HepG2 (cell line): ENCODE measurements around the gene LASP1. TPM values are rescaled to one million over a fixed set of nuclear protein-coding genes. Genes with fewer than 3 reads are reported as not detected.

ENCODE experiments used
- CHD2 ChIP-seq: IDR thresholded peaks from 2 replicates; pipeline ENCODE4 v1.6.1; 2011; ENCODE audit warnings: low read depth, low read length, improper control_type of control experiment
- FOXP1 ChIP-seq, 2 experiments: fragments of 450-650 bp in 1 of 2; IDR thresholded peaks; 2 replicates each; pipeline ENCODE4 v1.6.1; 2017 to 2018; ENCODE audit warnings: antibody characterized with exemption in 1 of 2
- HNRNPH1 ChIP-seq: fragments of 200-400 bp; formaldehyde crosslinking; optimal IDR thresholded peaks from 2 replicates; pipeline ENCODE3; 2017; ENCODE audit warnings: mild to moderate bottlenecking, low read depth, low read length
- IRF2 ChIP-seq: IDR thresholded peaks from 2 replicates; pipeline ENCODE4 v1.6.1; 2018; ENCODE audit warnings: missing genetic modification reagents, missing compliant biosample characterization
- KLF11 ChIP-seq: IDR thresholded peaks from 2 replicates; pipeline ENCODE4 v1.6.1; 2016; ENCODE audit warnings: missing compliant biosample characterization
- MXD4 ChIP-seq: IDR thresholded peaks from 2 replicates; pipeline ENCODE4 v1.6.1; 2016; ENCODE audit warnings: mild to moderate bottlenecking, missing biosample characterization, missing genetic modification reagents
- POGZ ChIP-seq: sonication (generic); formaldehyde crosslinking; IDR thresholded peaks from 2 replicates; pipeline ENCODE4 v1.4.0; 2020; ENCODE audit warnings: mild to moderate bottlenecking, missing genetic modification reagents
- SAP130 ChIP-seq: IDR thresholded peaks from 2 replicates; pipeline ENCODE4 v1.6.1; 2016; ENCODE audit warnings: low read depth
- SOX6 ChIP-seq, 2 experiments: fragments of 450-650 bp in 1 of 2; sonication (generic) in 1 of 2; formaldehyde crosslinking in 1 of 2; IDR thresholded peaks; 2 replicates each; pipeline versions ENCODE4 v1.4.0 to v1.6.1; 2017 to 2020; ENCODE audit warnings: antibody characterized with exemption in 1 of 2, mild to moderate bottlenecking in 1 of 2, missing genetic modification reagents in 1 of 2
- TARDBP ChIP-seq: sonication (generic); formaldehyde crosslinking; IDR thresholded peaks from 2 replicates; pipeline ENCODE4 v1.8.0; 2022; ENCODE audit warnings: mild to moderate bottlenecking, missing genetic modification reagents
- TEAD3 ChIP-seq: optimal IDR thresholded peaks from 2 replicates; pipeline ENCODE3; 2016; ENCODE audit warnings: borderline replicate concordance
- XRCC5 ChIP-seq: fragments of 200-400 bp; formaldehyde crosslinking; optimal IDR thresholded peaks from 2 replicates; pipeline ENCODE3; 2017; ENCODE audit warnings: mild to moderate bottlenecking, low read length
- ZNF281 ChIP-seq: sonication (generic); formaldehyde crosslinking; IDR thresholded peaks from 2 replicates; pipeline ENCODE4 v1.4.0; 2020; ENCODE audit warnings: missing genetic modification reagents, borderline replicate concordance
- ZNF879 ChIP-seq: sonication (generic); formaldehyde crosslinking; IDR thresholded peaks from 2 replicates; pipeline ENCODE4 v1.8.1; 2023; ENCODE audit warnings: missing genetic modification reagents
- polyA plus RNA-seq, 8 experiments: library from polyadenylated mRNA; depleted of rRNA in 3 of 8; stranded (reverse) in 7 of 8; unstranded in 1 of 8; fragments of >200 nt; fragmentation: Illumina TruSeq in 4 of 8; extraction: Trizol in 4 of 8; gene quantifications; 2 replicates each; pipeline versions ENCODE4 v1.2.1 to v1.2.3, GENCODE V29; 2011 to 2016; ENCODE audit warnings: low read depth in 4 of 8, missing spikeins in 1 of 8, mixed read lengths in 1 of 8; ENCODE audit not compliant: insufficient read depth in 1 of 8
- total RNA-seq, 5 experiments: library from RNA; depleted of rRNA; stranded (reverse); fragments of >200 nt; fragmentation: Illumina TruSeq; extraction: Trizol; gene quantifications; 2 replicates each; pipeline ENCODE4 v1.2.3, GENCODE V29; 2016; ENCODE audit warnings: low read depth in 1 of 5
- TF ChIP-seq, protein P1 (sequence below): sonication (generic); formaldehyde crosslinking; IDR thresholded peaks from 2 replicates; pipeline ENCODE4 v1.8.1; 2022; ENCODE audit warnings: mild to moderate bottlenecking, missing genetic modification reagents
- TF ChIP-seq, protein P2 (sequence below), 2 experiments: fragments of 450-650 bp in 1 of 2; sonication (generic) in 1 of 2; formaldehyde crosslinking in 1 of 2; IDR thresholded peaks; 2 replicates each; pipeline versions ENCODE4 v1.6.1 to v1.8.0; 2016 to 2022; ENCODE audit warnings: antibody characterized with exemption in 1 of 2, mild to moderate bottlenecking in 1 of 2, missing genetic modification reagents in 1 of 2

LASP1 gene
- total and polyA plus RNA-seq, 2 of the 13 experiments (the other 11 are each of a cell fraction or from before 2014, with no cell fraction given) = 70.1 to 97.0 TPM

GRCh38 chr17:38864636-38865398 lies 5.0 kb upstream of the LASP1 start (continued):
- TF ChIP-seq, protein P1, sequence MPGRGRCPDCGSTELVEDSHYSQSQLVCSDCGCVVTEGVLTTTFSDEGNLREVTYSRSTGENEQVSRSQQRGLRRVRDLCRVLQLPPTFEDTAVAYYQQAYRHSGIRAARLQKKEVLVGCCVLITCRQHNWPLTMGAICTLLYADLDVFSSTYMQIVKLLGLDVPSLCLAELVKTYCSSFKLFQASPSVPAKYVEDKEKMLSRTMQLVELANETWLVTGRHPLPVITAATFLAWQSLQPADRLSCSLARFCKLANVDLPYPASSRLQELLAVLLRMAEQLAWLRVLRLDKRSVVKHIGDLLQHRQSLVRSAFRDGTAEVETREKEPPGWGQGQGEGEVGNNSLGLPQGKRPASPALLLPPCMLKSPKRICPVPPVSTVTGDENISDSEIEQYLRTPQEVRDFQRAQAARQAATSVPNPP (CRISPR knock-in tag) = no peak
- TF ChIP-seq SAP130 (CRISPR knock-in tag) = peak; percentile 79
- TF ChIP-seq, protein P2, sequence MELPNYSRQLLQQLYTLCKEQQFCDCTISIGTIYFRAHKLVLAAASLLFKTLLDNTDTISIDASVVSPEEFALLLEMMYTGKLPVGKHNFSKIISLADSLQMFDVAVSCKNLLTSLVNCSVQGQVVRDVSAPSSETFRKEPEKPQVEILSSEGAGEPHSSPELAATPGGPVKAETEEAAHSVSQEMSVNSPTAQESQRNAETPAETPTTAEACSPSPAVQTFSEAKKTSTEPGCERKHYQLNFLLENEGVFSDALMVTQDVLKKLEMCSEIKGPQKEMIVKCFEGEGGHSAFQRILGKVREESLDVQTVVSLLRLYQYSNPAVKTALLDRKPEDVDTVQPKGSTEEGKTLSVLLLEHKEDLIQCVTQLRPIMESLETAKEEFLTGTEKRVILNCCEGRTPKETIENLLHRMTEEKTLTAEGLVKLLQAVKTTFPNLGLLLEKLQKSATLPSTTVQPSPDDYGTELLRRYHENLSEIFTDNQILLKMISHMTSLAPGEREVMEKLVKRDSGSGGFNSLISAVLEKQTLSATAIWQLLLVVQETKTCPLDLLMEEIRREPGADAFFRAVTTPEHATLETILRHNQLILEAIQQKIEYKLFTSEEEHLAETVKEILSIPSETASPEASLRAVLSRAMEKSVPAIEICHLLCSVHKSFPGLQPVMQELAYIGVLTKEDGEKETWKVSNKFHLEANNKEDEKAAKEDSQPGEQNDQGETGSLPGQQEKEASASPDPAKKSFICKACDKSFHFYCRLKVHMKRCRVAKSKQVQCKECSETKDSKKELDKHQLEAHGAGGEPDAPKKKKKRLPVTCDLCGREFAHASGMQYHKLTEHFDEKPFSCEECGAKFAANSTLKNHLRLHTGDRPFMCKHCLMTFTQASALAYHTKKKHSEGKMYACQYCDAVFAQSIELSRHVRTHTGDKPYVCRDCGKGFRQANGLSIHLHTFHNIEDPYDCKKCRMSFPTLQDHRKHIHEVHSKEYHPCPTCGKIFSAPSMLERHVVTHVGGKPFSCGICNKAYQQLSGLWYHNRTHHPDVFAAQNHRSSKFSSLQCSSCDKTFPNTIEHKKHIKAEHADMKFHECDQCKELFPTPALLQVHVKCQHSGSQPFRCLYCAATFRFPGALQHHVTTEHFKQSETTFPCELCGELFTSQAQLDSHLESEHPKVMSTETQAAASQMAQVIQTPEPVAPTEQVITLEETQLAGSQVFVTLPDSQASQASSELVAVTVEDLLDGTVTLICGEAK (IDR thresholded peaks at IDR 0.05) = no peak
- TF ChIP-seq, protein P2 (CRISPR knock-in tag; IDR thresholded peaks at IDR 0.05) = no peak
- no peak for TF ChIP-seq ZNF281 (CRISPR knock-in tag)
- 0 out of 2 replicates have a peak, but pooled peaks have one; percentile 43 for TF ChIP-seq TARDBP (CRISPR knock-in tag)
- TF ChIP-seq CHD2 = no peak
- no peak for TF ChIP-seq POGZ (CRISPR knock-in tag)
- TF ChIP-seq TEAD3 = peak; percentile 40
- TF ChIP-seq FOXP1 (IDR thresholded peaks at IDR 0.05) = no peak
- no peak for TF ChIP-seq FOXP1 (CRISPR knock-in tag; IDR thresholded peaks at IDR 0.05)
- TF ChIP-seq MXD4 = 0 out of 2 replicates have a peak, but pooled peaks have one; percentile 51
- no peak for TF ChIP-seq SOX6 (IDR thresholded peaks at IDR 0.05)
- TF ChIP-seq SOX6 (CRISPR knock-in tag; IDR thresholded peaks at IDR 0.05) = no peak
- peak; percentile 36 for TF ChIP-seq XRCC5
- TF ChIP-seq IRF2 (CRISPR knock-in tag) = 0 out of 2 replicates have a peak, but pooled peaks have one; percentile 42
- TF ChIP-seq ZNF879 (CRISPR knock-in tag) = no peak
- TF ChIP-seq HNRNPH1 = no peak
- TF ChIP-seq KLF11 (CRISPR knock-in tag) = 0 out of 2 replicates have a peak, but pooled peaks have one; percentile 30
